Stimulated activated CD4-positive, alpha-beta T cell treated with anti-CD3 and anti-CD28 coated beads, Interleukin-4, amount 100 ng/mL, for 24 hours (primary cell): ENCODE results near the gene CTXN3.

Experiments
- DNase-seq: peaks from one replicate; pipeline ENCODE4 v3.0.0-alpha.2; 2020

Gene CTXN3

GRCh38 chr5:127649018-127649439 lies at the start of gene CTXN3:
Gene CTXN3 (plus strand): TSS chr5:127649082. CDS start chr5:127657522, 8,440 bp downstream.
- DNase-seq, result no peak

GRCh38 chr5:127599320-127599719 lies 49.6 kb upstream of the CTXN3 start:
- no peak for DNase-seq

GRCh38 chr5:127599847-127600246 lies 49.0 kb upstream of the CTXN3 start:
- no peak for DNase-seq

GRCh38 chr5:127601111-127601510 lies 47.8 kb upstream of the CTXN3 start:
- no peak for DNase-seq

- no peak for DNase-seq
Observed at GRCh38 chr5:127601601-127602000, 47.3 kb upstream of the CTXN3 start.

- no peak for DNase-seq
Observed at GRCh38 chr5:127602481-127602880, 46.4 kb upstream of the CTXN3 start.

- no peak for DNase-seq
Observed at GRCh38 chr5:127602896-127603844, 45.7 kb upstream of the CTXN3 start.

GRCh38 chr5:127608077-127608660 lies 40.7 kb upstream of the CTXN3 start:
- DNase-seq, result no peak

- DNase-seq, result no peak
Observed at GRCh38 chr5:127609011-127609410, 39.9 kb upstream of the CTXN3 start.

GRCh38 chr5:127609957-127610356 lies 38.9 kb upstream of the CTXN3 start:
- no peak for DNase-seq

GRCh38 chr5:127612441-127613141 lies 36.3 kb upstream of the CTXN3 start:
- DNase-seq, result no peak

- no peak for DNase-seq
Observed at GRCh38 chr5:127615916-127616315, 33.0 kb upstream of the CTXN3 start.

- DNase-seq, result no peak
Observed at GRCh38 chr5:127619908-127620479, 28.9 kb upstream of the CTXN3 start.

GRCh38 chr5:127621601-127622325 lies 27.1 kb upstream of the CTXN3 start:
- no peak for DNase-seq

GRCh38 chr5:127634007-127634406 lies 14.9 kb upstream of the CTXN3 start:
- DNase-seq, result no peak

- no peak for DNase-seq
Observed at GRCh38 chr5:127639828-127640227, 9.1 kb upstream of the CTXN3 start.

GRCh38 chr5:127642949-127643348 lies 5.9 kb upstream of the CTXN3 start:
- DNase-seq, result no peak

- DNase-seq, result no peak
Observed at GRCh38 chr5:127643607-127644006, 5.3 kb upstream of the CTXN3 start.

- no peak for DNase-seq
Observed at GRCh38 chr5:127645300-127645726, 3.6 kb upstream of the CTXN3 start.

- DNase-seq, result no peak
Observed at GRCh38 chr5:127647361-127647958, 1.4 kb upstream of the CTXN3 start.

- no peak for DNase-seq
Observed at GRCh38 chr5:127650022-127650421, 1.1 kb downstream of the CTXN3 start.

GRCh38 chr5:127650649-127651048 lies 1.8 kb downstream of the CTXN3 start:
- no peak for DNase-seq
